Neural cell (in vitro differentiated cells): ENCODE data around the gene STARD13. TPM values are rescaled to one million over a fixed set of nuclear protein-coding genes. Genes with fewer than 3 reads are reported as not detected.

Source experiments
- H2AFZ ChIP-seq: fragments of 200-600, 300-800 bp; sonication (generic), shearing (Covaris generic); 2 replicates; pipeline ENCODE4 v1.6.0; 2014; ENCODE audit warnings: low read depth, mild to moderate bottlenecking, antibody characterized with exemption, low read length, moderate library complexity
- H3F3A ChIP-seq: fragments of 200-600 bp; shearing (Covaris generic); 2 replicates; pipeline ENCODE4 v1.6.1; 2016; ENCODE audit warnings: mild to moderate bottlenecking, moderate library complexity, mixed read lengths, antibody characterized with exemption, low read length; ENCODE audit not compliant: insufficient read depth, poor library complexity, severe bottlenecking
- H3K27ac ChIP-seq: fragments of 200-600, 300-800 bp; sonication (generic), shearing (Covaris generic); 2 replicates; pipeline ENCODE4 v1.5.1; 2014; ENCODE audit warnings: mild to moderate bottlenecking, low read length, moderate library complexity
- H3K27me3 ChIP-seq: fragments of 300-800, 200-600 bp; sonication (generic), shearing (Covaris generic); 2 replicates; pipeline ENCODE4 v1.6.0; 2014; ENCODE audit warnings: mild to moderate bottlenecking, low read depth, low read length, moderate library complexity; ENCODE audit not compliant: insufficient read depth
- H3K36me3 ChIP-seq: fragments of 300-800, 200-600 bp; sonication (generic), shearing (Covaris generic); 2 replicates; pipeline ENCODE4 v1.5.1; 2014; ENCODE audit warnings: mild to moderate bottlenecking, antibody characterized with exemption, low read length, moderate library complexity; ENCODE audit not compliant: insufficient read depth
- H3K4me2 ChIP-seq: fragments of 300-800, 200-600 bp; sonication (generic), shearing (Covaris generic); 2 replicates; pipeline ENCODE4 v1.6.0; 2014; ENCODE audit warnings: mild to moderate bottlenecking, low read length
- H3K4me3 ChIP-seq: fragments of 300-800, 200-600 bp; sonication (generic), shearing (Covaris generic); 2 replicates; pipeline ENCODE4 v1.5.1; 2014; ENCODE audit warnings: mild to moderate bottlenecking, low read length, moderate library complexity
- H3K79me2 ChIP-seq: fragments of 200-600 bp; shearing (Covaris generic); replicated peaks from 2 replicates; pipeline ENCODE4 v1.6.0; 2014; ENCODE audit warnings: mild to moderate bottlenecking, low read length, moderate library complexity; ENCODE audit not compliant: insufficient read depth
- H3K9ac ChIP-seq: fragments of 300-800, 200-600 bp; sonication (generic), shearing (Covaris generic); 2 replicates; pipeline ENCODE4 v1.6.1; 2016; ENCODE audit warnings: mild to moderate bottlenecking, low read length, mixed read lengths
- H3K9me2 ChIP-seq: fragments of 200-600 bp; shearing (Covaris generic); 2 replicates; pipeline ENCODE4 v1.6.1; 2016; ENCODE audit warnings: mild to moderate bottlenecking, low read length, mixed read lengths; ENCODE audit not compliant: insufficient read depth
- H3K9me3 ChIP-seq: fragments of 200-600, 300-800 bp; sonication (generic), shearing (Covaris generic); 2 replicates; pipeline ENCODE4 v1.6.1; 2016; ENCODE audit warnings: mild to moderate bottlenecking, mixed run types, low read length, moderate library complexity, mixed read lengths
- H4K20me1 ChIP-seq: fragments of 200-600 bp; shearing (Covaris generic); 2 replicates; pipeline ENCODE4 v1.6.1; 2016; ENCODE audit warnings: mild to moderate bottlenecking, mixed run types; ENCODE audit not compliant: insufficient read depth
- EP300 ChIP-seq: fragments of 450-650 bp; conservative IDR thresholded peaks from 2 replicates; pipeline ENCODE4 v1.6.1; 2014; ENCODE audit warnings: antibody characterized with exemption, mild to moderate bottlenecking, moderate library complexity; ENCODE audit not compliant: poor library complexity, severe bottlenecking
- EZH2 ChIP-seq: fragments of 200-600, 300-800 bp; shearing (Covaris generic), sonication (generic); IDR thresholded peaks from 2 replicates; pipeline ENCODE4 v1.6.1; 2014; ENCODE audit warnings: antibody characterized with exemption, low read length, borderline replicate concordance, mild to moderate bottlenecking; ENCODE audit not compliant: insufficient read depth, poor library complexity, severe bottlenecking
- MXI1 ChIP-seq: fragments of 450-650 bp; conservative IDR thresholded peaks from 2 replicates; pipeline ENCODE4 v1.6.1; 2014; ENCODE audit warnings: antibody characterized with exemption, mild to moderate bottlenecking; ENCODE audit not compliant: poor library complexity, severe bottlenecking
- POLR2AphosphoS5 ChIP-seq: IDR thresholded peaks from 2 replicates; pipeline ENCODE4 v1.6.1; 2012
- RAD21 ChIP-seq: fragments of 450-650 bp; conservative IDR thresholded peaks from 2 replicates; pipeline ENCODE4 v1.6.1; 2014; ENCODE audit warnings: antibody characterized with exemption, mild to moderate bottlenecking, moderate library complexity
- SMC3 ChIP-seq: fragments of 450-650 bp; conservative IDR thresholded peaks from 2 replicates; pipeline ENCODE4 v1.6.1; 2014; ENCODE audit warnings: antibody characterized with exemption, mild to moderate bottlenecking, moderate library complexity; ENCODE audit not compliant: poor library complexity
- TAF1 ChIP-seq: IDR thresholded peaks from 2 replicates; pipeline ENCODE4 v1.6.1; 2012; ENCODE audit warnings: low read depth
- polyA plus RNA-seq: library from polyadenylated mRNA; depleted of rRNA; stranded (reverse); fragments of >200 nt; gene quantifications from 2 replicates; pipeline ENCODE4 v1.2.3, GENCODE V29; 2014
- TF ChIP-seq, protein P1 (sequence below): fragments of 450-650 bp; IDR thresholded peaks from 2 replicates; pipeline ENCODE4 v1.5.1; 2014; ENCODE audit warnings: antibody characterized with exemption, mild to moderate bottlenecking, moderate library complexity; ENCODE audit not compliant: poor library complexity, severe bottlenecking
- TF ChIP-seq, protein P2 (sequence below): IDR thresholded peaks from 2 replicates; pipeline ENCODE4 v1.6.1; 2012; ENCODE audit warnings: borderline replicate concordance

Gene STARD13
- polyA plus RNA-seq, 1 donor from 2014 or later: 0.05 TPM

DNA sequence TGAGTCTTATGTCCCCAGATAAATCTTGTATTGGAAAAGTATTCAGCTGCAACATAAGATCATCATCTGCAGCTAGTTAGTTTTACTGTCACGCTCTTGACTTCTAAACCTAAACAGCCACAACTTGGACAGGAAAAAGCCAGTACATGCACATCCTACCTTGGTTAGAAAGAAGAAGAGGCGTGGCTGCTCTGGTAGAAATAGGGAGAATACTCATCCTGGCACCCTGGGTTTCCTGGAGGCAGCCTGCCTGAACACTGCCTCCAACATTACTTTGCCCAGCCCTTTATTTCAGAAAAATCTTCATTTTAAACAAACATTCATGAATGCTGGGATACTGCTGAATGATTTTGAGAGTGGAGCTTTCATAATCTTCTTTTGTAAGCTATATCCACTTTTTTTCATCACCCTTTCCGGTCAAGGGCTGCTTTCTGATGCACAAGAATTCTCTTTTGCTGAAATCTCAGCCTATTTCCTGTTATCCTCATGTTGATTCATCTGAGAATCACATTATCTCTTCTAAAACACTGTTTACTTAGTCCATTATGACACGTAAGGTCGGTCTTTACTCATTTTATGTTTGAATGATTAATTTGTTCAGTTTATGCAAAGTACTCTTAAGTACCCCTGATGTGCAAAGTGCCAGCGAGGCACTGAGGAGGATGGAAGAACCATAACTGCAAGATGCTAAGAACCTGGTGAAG is 55.2 kb downstream of the STARD13 start:
- Histone ChIP-seq H3K9me3 (no peaks in the 10 kb centered on the region), H3K36me3 (no peaks in the 10 kb centered on the region), H2AFZ (no peak overlapping the region), H3K9ac (no peak overlapping the region), H3K4me3 (no peak overlapping the region), H3K27me3 (no peaks in the 10 kb centered on the region), H3K9me2 (no peaks in the 10 kb centered on the region), H3K4me2 (no peak overlapping the region), H3F3A (no peaks in the 10 kb centered on the region), H4K20me1 (no peaks in the 10 kb centered on the region), H3K79me2 (no peaks in the 10 kb centered on the region), H3K27ac (no peak overlapping the region)
- no peak for TF ChIP-seq SMC3
- TF ChIP-seq, protein P1, sequence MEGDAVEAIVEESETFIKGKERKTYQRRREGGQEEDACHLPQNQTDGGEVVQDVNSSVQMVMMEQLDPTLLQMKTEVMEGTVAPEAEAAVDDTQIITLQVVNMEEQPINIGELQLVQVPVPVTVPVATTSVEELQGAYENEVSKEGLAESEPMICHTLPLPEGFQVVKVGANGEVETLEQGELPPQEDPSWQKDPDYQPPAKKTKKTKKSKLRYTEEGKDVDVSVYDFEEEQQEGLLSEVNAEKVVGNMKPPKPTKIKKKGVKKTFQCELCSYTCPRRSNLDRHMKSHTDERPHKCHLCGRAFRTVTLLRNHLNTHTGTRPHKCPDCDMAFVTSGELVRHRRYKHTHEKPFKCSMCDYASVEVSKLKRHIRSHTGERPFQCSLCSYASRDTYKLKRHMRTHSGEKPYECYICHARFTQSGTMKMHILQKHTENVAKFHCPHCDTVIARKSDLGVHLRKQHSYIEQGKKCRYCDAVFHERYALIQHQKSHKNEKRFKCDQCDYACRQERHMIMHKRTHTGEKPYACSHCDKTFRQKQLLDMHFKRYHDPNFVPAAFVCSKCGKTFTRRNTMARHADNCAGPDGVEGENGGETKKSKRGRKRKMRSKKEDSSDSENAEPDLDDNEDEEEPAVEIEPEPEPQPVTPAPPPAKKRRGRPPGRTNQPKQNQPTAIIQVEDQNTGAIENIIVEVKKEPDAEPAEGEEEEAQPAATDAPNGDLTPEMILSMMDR: no peak
- TF ChIP-seq, protein P2, sequence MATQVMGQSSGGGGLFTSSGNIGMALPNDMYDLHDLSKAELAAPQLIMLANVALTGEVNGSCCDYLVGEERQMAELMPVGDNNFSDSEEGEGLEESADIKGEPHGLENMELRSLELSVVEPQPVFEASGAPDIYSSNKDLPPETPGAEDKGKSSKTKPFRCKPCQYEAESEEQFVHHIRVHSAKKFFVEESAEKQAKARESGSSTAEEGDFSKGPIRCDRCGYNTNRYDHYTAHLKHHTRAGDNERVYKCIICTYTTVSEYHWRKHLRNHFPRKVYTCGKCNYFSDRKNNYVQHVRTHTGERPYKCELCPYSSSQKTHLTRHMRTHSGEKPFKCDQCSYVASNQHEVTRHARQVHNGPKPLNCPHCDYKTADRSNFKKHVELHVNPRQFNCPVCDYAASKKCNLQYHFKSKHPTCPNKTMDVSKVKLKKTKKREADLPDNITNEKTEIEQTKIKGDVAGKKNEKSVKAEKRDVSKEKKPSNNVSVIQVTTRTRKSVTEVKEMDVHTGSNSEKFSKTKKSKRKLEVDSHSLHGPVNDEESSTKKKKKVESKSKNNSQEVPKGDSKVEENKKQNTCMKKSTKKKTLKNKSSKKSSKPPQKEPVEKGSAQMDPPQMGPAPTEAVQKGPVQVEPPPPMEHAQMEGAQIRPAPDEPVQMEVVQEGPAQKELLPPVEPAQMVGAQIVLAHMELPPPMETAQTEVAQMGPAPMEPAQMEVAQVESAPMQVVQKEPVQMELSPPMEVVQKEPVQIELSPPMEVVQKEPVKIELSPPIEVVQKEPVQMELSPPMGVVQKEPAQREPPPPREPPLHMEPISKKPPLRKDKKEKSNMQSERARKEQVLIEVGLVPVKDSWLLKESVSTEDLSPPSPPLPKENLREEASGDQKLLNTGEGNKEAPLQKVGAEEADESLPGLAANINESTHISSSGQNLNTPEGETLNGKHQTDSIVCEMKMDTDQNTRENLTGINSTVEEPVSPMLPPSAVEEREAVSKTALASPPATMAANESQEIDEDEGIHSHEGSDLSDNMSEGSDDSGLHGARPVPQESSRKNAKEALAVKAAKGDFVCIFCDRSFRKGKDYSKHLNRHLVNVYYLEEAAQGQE: no peak

DNA sequence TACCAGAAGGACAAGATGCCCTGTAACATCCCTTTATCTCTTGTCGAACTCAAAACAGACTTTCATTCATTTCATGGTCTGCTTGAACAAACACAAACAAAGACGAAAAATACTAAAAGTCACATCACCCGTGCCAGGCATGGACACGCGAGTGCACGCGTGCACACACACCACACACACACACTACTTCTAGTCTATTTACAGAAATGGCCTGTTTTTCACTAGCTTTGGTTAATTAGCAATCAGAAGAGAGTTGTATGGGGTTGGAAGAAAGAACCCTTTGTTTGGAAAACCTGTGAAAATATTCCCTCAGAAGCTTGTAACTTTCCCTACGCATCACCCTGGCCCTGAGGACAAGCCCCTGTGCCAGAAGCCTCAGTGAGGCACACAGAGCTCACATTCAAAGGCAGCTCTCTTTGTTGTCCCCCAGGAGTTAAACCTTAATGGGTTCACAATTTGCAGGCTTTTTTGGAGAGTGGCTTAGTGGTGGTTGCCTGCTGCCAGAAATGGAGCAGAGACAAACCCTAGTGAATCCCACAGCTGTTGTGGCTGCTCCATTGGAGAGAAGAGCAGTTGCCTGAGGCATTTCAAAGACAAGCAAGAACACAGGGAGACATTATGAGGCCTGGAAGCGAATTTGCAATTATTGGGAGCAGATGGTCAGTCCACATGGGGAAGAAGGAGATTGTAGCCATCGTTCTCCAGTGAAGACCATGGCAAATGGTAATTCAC is 55.9 kb downstream of the STARD13 start:
- Histone ChIP-seq H3K4me2 (no peak overlapping the region), H3K9ac (no peak overlapping the region)

More for the DNA sequence above, 55.9 kb downstream of the STARD13 start:
- Histone ChIP-seq H3F3A (no peaks in the 10 kb centered on the region), H3K79me2 (no peaks in the 10 kb centered on the region), H3K9me3 (no peaks in the 10 kb centered on the region), H3K27ac (no peak overlapping the region), H3K27me3 (no peaks in the 10 kb centered on the region), H3K4me3 (no peak overlapping the region), H3K9me2 (no peaks in the 10 kb centered on the region), H2AFZ (no peak overlapping the region), H4K20me1 (no peaks in the 10 kb centered on the region), H3K36me3 (no peaks in the 10 kb centered on the region)
- TF ChIP-seq TAF1 (no peak), EP300 (no peak), MXI1 (no peak), POLR2AphosphoS5 (no peak), SMC3 (no peak), EZH2 (no peak), RAD21 (no peak)
- TF ChIP-seq, protein P1: no peak
- TF ChIP-seq, protein P2: no peak
